Stimulated activated CD4-positive, alpha-beta T cell treated with anti-CD3 and anti-CD28 coated beads, Interleukin-15, amount 100 ng/mL, for 1 hour (primary cell): ENCODE data around the gene MAGI2.
"Not testable (repeated sequence)": the region's sequence is repeated elsewhere in the genome, so short reads cannot be mapped to it uniquely, and the experiment has no call there.

Experiments
- DNase-seq, 2 donors: peaks; one replicate each; pipeline ENCODE4 v3.0.0-alpha.2; 2020; ENCODE audit warnings: low read depth in 1 of 2, low spot score in 1 of 2

Gene MAGI2

GRCh38 chr7:79176859-79177477 is 276.5 kb downstream of the MAGI2 start:
- DNase-seq = no peak

- DNase-seq = no peak
Observed at GRCh38 chr7:79175374-79175773, 278.1 kb downstream of the MAGI2 start.

DNA sequence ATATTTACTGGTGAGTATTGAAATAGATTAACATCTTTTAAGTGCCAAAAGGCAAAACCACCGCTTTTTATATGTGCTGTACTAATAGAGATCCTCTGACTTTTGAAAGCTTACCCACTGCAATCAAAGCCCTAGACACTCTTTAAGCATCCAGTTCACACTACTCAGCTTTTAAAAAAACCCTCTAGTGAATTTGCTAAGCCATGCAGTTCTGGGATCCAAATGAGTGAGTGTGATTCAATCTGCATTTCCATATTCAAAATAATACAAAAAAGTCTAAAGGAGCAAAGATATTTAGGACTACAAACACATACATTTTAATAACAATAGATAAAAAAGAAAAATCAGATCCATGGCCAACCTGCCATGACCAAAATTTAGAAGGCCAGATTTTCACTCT is 288.2 kb downstream of the MAGI2 start:
- DNase-seq = no peak

GRCh38 chr7:79159040-79159664 is 294.3 kb downstream of the MAGI2 start:
- no peak for DNase-seq

- DNase-seq = no peak
Observed at GRCh38 chr7:79157281-79157680, 296.2 kb downstream of the MAGI2 start.

- DNase-seq = no peak
Observed at GRCh38 chr7:79149831-79150230, 303.6 kb downstream of the MAGI2 start.

DNA sequence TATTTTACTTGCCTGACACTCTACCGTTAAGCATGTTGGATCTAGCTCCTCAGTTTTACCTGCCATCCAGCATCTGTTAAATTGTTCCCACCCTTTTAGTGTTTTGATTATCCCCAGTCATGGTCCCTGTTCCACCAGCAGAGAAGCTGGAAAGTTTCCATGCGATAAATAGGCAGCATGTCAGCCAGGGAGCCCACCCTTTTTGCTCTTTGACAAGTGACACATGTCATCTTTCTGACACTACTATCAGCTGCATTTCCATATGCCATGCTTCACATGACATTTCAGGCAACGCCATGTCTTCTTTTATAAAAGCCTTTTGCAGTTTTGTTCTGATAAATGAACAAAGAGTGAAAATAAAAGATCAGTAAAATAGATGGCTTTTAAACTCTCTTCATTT is 310.8 kb downstream of the MAGI2 start:
- DNase-seq = no peak

- no peak for DNase-seq
Observed at GRCh38 chr7:79141252-79141651, 312.2 kb downstream of the MAGI2 start.

GRCh38 chr7:79137942-79138341 is 315.5 kb downstream of the MAGI2 start:
- DNase-seq = no peak

DNA sequence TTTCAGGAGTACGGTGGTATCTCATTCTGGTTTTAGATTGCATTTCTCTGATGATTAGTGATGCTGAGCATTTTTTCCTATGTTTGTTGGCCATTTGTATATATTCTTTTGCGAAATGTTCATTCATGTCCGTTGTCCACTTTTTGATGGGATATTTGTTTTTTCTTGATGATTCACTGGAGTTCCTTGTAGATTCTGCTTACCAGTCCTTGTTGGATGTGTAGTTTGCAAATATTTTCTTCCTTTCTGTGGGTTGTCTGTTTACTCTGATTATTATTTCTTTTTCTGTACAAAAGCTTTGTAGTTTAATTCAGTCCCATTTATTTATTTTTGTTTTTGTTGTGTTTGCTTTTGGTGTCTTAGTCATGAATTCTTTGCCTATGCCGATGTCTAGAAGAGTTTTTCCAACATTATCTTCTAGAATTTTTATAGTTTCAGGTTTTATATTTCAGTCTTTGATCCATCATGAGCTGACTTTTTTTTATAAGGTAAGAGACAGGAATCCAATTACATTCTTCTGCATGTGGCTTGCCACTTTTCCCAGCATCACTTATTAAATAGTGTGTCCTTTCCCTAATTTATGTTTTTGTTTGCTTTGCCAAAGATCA is 320.5 kb downstream of the MAGI2 start:
- no peak for DNase-seq

DNA sequence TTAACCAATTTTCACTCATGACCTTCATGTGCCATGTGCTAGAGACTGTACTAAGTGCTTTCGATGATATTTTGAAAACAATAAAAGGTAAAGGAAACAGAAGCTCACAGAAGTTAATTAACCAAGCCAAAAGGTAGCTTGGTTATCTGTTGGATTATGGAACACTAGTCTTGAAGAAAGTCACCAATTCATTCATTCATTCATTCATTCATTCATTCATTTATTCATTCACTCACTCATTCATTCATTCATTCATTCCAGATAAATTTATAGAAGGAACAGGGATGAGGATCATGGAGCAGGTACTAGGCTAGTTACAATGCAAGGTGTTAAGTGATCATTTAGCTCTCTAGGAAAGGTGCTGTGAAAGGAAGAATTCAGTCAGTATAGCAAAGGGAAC is 322.8 kb downstream of the MAGI2 start:
- DNase-seq = no peak

- no peak for DNase-seq
Observed at GRCh38 chr7:79124331-79124730, 329.1 kb downstream of the MAGI2 start.

GRCh38 chr7:79118143-79118542 is 335.3 kb downstream of the MAGI2 start:
- no peak for DNase-seq

DNA sequence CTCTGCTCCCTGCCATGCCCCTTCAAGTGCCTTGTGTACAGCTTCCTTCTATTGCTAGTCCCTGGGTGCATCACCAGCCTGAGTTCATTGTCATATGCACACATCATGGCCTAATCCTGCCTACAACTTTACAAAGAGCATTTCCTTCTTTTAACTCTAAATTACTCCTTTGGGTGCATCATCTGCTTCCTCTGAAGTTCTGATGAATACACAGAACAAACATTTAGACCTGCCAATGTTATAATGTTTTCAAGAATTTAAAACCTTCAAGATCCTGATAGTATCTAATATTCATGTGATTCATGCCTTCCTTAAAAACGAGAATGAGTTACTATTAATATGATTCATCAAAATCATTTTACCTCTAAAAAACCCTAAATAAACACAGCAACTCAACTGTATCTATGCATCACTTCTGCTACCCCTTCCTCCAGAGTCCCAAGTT is 357.1 kb downstream of the MAGI2 start:
- no peak for DNase-seq

DNA sequence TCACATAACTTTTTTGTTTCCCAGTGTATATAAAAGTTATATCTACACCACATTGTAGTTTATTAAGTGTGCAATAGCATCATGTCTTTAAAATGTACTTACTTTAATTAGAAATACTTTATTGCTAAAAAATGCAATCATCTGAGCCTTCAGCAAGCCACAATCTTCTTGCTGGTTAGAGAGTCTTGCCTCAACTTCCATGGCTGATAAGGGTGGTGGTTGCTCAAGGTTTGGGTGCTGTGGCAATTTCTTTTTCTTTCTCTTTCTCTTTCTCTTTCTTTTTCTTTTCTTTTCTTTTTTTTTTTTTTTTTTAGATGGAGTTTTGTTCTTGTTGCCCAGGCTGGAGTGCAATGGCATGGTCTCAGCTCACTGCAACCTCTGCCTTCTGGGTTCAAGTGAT is 360.0 kb downstream of the MAGI2 start:
- no peak for DNase-seq

- no peak for DNase-seq
Observed at GRCh38 chr7:79091661-79092060, 361.8 kb downstream of the MAGI2 start.

GRCh38 chr7:79091011-79091410 is 362.5 kb downstream of the MAGI2 start:
- DNase-seq = no peak

DNA sequence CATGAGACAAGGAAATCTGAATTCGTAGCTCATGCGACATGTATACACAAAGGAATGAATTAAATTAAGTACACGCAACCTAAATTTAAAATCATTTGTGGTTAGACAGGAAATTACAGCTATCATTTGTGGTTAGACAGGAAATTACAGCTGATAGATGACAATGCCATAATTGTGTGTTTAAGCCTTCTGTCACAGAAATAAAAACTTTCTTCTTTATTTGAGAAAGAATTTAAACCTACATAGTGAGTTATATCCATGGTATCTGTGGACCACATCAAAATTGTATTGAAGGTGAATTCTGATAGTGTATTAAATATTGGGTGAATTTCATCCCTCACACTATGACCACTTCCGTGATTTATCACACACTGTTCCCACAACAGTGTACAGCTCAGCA is 362.9 kb downstream of the MAGI2 start:
- DNase-seq = no peak

DNA sequence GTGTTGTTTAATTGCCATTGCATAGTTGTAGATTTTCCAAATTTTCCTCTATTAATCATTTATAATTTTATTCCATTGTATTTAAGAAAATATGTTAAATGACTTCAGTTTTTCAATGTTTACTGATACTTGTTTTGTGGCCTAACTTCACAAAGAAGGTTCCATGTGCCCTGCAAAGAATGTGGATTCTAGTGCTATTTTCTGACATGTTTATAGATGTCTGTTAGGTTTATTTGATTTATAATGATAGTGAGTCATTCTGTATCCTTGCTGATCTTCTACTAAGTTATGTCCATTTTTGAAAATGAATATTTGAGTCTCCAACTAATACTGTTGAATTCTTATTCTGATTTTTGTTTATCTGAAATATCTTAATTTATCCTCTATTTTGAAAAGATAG is 369.0 kb downstream of the MAGI2 start:
- DNase-seq = no peak

- DNase-seq = no peak
Observed at GRCh38 chr7:79079919-79080554, 373.4 kb downstream of the MAGI2 start.

- DNase-seq = no peak
Observed at GRCh38 chr7:79078273-79078672, 375.2 kb downstream of the MAGI2 start.

DNA sequence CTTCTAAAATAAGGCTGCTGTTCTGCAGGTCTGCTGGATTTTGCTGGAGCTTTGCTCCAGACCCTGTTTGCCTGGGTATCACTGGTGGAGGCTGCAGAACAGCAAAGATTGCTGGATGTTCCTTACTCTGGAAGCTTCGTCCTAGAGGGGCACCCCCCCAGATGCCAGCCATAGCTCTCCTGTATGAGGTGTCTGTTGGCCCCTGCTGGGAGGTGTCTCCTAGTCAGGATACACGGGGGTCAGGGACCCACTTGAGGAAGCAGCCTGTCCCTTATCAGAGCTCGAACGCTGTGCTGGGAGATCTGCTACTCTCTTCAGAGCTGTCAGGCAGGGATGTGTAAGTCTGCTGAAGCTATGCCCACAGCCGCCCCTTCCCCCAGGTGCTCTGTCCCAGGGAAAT is 382.3 kb downstream of the MAGI2 start:
- not testable (repeated sequence) for DNase-seq
